ENCODE measurements around the gene MAP3K6.

Gene MAP3K6

DNA sequence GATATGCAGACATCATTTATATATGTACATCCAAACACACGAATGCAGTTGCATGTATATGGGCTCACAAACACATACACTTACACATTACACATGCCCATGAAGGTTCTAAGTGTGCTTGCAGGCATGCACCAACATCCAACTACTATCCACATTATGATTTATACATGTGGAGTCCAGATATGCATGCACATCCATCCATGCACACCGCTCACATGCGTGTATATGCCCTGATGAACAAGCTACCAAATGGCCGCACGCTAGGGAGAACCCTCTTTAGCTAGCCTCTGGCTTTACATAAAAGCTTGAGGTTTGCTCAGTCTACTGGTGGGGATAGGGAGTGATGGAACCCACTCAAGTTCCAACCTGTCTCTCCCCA is 34.2 kb upstream of the MAP3K6 start:
- Histone ChIP-seq H3K9me3 (ENCODE audit: control insufficient read depth, insufficient read depth, low read length) (no peaks in the 10 kb centered on the region), H3K4me1 (ENCODE audit: insufficient read depth, low read length) (peaks cover 56% of the 10 kb centered on the region), H3K9ac (ENCODE audit: low read depth, low read length) (no peak overlapping the region)

DNA sequence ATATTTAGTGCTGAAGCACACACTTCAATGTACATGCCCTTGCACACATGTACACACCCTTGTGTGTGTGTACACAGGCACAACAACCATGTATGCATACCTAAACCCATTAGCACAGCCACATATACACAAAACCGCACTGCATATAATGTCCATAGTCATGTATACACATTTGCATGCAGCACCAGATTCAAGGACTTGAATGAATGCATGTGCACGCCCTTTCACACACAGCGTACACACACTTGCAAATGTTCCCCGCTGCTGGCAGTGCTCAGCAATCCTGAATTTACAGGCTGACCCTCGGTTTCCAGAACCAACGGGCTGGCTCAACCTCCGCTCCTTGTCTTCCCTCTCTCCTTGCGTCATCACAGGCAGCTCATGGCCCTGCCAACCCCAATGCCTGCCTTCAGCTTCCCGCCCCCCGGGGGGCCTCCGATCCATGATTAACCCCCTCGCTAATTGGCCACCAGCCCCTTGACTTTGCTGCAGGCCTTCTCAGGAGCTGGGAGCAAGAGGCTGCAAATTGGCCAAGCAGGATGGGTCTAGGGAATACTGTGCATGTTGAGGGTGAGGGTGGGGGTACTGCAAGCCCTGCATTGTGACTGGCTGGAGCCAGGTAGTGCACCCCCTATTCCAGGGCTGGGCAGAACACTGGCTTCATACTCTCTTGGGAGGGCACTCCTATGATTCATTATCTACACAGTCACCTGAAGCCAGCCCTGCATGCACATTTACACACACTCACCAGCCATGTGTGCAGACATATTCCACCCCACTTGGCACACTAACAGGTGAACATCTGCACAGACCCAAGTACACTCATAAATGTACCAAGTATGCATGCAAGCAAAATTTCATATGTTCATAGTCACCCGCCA is 33.6 kb upstream of the MAP3K6 start:
- H3K4me1 ChIP-seq (ENCODE audit: insufficient read depth, low read length), result peaks cover 52% of the 10 kb centered on the region
- no peaks in the 10 kb centered on the region for H3K9me3 ChIP-seq (ENCODE audit: control insufficient read depth, insufficient read depth, low read length)
- no peak overlapping the region for H3K9ac ChIP-seq (ENCODE audit: low read depth, low read length)
- no peaks in the 10 kb centered on the region for H3K36me3 ChIP-seq (ENCODE audit: insufficient read depth, low read length)

More for the DNA sequence above, 34.2 kb upstream of the MAP3K6 start:
- no peaks in the 10 kb centered on the region for H3K36me3 ChIP-seq (ENCODE audit: insufficient read depth, low read length)

- Histone ChIP-seq H3K9ac (ENCODE audit: low read depth, low read length) (no peak overlapping the region), H3K9me3 (ENCODE audit: control insufficient read depth, insufficient read depth, low read length) (no peaks in the 10 kb centered on the region), H3K36me3 (ENCODE audit: insufficient read depth, low read length) (no peaks in the 10 kb centered on the region), H3K4me1 (ENCODE audit: insufficient read depth, low read length) (peaks cover 45% of the 10 kb centered on the region)
Observed at GRCh38 chr1:27399251-27400025, 32.7 kb upstream of the MAP3K6 start.

DNA sequence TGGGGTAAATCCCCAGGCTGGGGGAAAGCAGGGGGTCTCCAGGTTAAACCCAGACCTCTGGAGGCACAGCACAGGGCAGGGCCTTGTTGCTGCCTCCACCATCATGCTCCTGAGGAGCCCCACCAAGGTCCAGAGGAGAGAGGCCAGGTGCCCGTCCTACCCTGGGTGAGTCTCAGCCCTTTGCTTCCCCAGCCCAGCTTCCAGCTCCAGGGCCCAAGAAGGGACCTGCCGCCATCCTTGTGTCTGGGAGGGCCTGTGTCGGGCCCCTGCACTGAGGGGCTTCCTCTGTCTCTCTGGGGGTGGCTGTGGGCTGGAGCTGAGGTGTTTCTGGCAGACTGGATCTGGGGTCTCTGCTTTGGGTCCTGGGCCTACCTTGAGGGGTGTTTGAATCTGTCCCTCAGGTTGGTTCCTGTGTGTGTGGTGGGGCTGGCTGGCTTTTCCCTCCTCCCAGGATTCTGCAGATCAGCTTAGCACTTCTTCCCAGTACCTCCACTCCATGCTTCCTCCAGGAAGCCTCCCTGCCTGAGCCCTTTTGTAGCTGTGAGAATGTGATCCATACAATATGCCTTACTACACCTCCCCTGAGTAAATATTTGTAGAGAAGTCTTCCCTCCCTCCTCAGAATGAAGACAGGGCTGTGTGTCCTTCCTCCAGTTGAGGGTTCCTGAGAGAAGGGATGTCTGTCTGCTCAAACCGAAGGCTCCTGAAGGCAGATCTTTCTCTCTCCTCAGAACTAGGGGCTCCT is 31.8 kb upstream of the MAP3K6 start:
- Histone ChIP-seq H3K36me3 (ENCODE audit: insufficient read depth, low read length) (no peaks in the 10 kb centered on the region), H3K4me1 (ENCODE audit: insufficient read depth, low read length) (peaks cover 36% of the 10 kb centered on the region), H3K9me3 (ENCODE audit: control insufficient read depth, insufficient read depth, low read length) (no peaks in the 10 kb centered on the region), H3K9ac (ENCODE audit: low read depth, low read length) (no peak overlapping the region)

GRCh38 chr1:27397749-27398148 is 31.0 kb upstream of the MAP3K6 start:
- Histone ChIP-seq H3K9me3 (ENCODE audit: control insufficient read depth, insufficient read depth, low read length) (no peaks in the 10 kb centered on the region), H3K36me3 (ENCODE audit: insufficient read depth, low read length) (no peaks in the 10 kb centered on the region), H3K9ac (ENCODE audit: low read depth, low read length) (no peak overlapping the region), H3K4me1 (ENCODE audit: insufficient read depth, low read length) (peaks cover 29% of the 10 kb centered on the region)

- Histone ChIP-seq H3K9me3 (ENCODE audit: control insufficient read depth, insufficient read depth, low read length) (no peaks in the 10 kb centered on the region), H3K36me3 (ENCODE audit: insufficient read depth, low read length) (no peaks in the 10 kb centered on the region), H3K4me1 (ENCODE audit: insufficient read depth, low read length) (peaks cover 25% of the 10 kb centered on the region), H3K9ac (ENCODE audit: low read depth, low read length) (no peak overlapping the region)
Observed at GRCh38 chr1:27397110-27397509, 30.3 kb upstream of the MAP3K6 start.

- H3K4me1 ChIP-seq (ENCODE audit: insufficient read depth, low read length), result peaks cover 30% of the 10 kb centered on the region
- no peaks in the 10 kb centered on the region for H3K36me3 ChIP-seq (ENCODE audit: insufficient read depth, low read length)
- no peak overlapping the region for H3K9ac ChIP-seq (ENCODE audit: low read depth, low read length)
- H3K9me3 ChIP-seq (ENCODE audit: control insufficient read depth, insufficient read depth, low read length), result no peaks in the 10 kb centered on the region
Observed at GRCh38 chr1:27395441-27396195, 28.9 kb upstream of the MAP3K6 start.

DNA sequence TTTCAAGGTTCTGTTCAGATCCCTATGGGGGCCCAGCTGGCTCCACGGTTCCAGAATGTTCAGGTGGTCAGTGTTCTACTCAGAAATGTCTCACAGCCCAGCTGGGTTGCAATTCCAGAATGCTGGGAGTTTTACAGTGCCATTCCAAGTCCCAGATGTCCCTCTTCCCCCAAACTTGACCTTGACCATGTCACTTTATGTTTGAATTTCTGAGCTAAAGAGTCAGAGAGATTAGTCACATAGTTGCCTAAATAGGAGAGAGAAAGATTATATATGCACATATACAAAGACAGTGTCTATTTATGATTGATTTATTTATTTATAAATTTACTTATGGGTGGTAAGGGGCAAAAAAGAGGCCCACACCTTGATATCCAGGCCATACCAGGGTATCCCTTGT is 28.2 kb upstream of the MAP3K6 start:
- Histone ChIP-seq H3K36me3 (ENCODE audit: insufficient read depth, low read length) (no peaks in the 10 kb centered on the region), H3K4me1 (ENCODE audit: insufficient read depth, low read length) (peaks cover 28% of the 10 kb centered on the region), H3K9me3 (ENCODE audit: control insufficient read depth, insufficient read depth, low read length) (no peaks in the 10 kb centered on the region), H3K9ac (ENCODE audit: low read depth, low read length) (no peak overlapping the region)

GRCh38 chr1:27394282-27394658 is 27.5 kb upstream of the MAP3K6 start:
- Histone ChIP-seq H3K4me1 (ENCODE audit: insufficient read depth, low read length) (peaks cover 23% of the 10 kb centered on the region), H3K9me3 (ENCODE audit: control insufficient read depth, insufficient read depth, low read length) (no peaks in the 10 kb centered on the region), H3K9ac (ENCODE audit: low read depth, low read length) (no peak overlapping the region), H3K36me3 (ENCODE audit: insufficient read depth, low read length) (no peaks in the 10 kb centered on the region)

- Histone ChIP-seq H3K4me1 (ENCODE audit: insufficient read depth, low read length) (peaks cover 19% of the 10 kb centered on the region), H3K9ac (ENCODE audit: low read depth, low read length) (peak overlapping the region; percentile 96; the same call in 1 of the 2 replicates), H3K9me3 (ENCODE audit: control insufficient read depth, insufficient read depth, low read length) (no peaks in the 10 kb centered on the region), H3K36me3 (ENCODE audit: insufficient read depth, low read length) (no peaks in the 10 kb centered on the region)
Observed at GRCh38 chr1:27393641-27394281, 27.0 kb upstream of the MAP3K6 start.

DNA sequence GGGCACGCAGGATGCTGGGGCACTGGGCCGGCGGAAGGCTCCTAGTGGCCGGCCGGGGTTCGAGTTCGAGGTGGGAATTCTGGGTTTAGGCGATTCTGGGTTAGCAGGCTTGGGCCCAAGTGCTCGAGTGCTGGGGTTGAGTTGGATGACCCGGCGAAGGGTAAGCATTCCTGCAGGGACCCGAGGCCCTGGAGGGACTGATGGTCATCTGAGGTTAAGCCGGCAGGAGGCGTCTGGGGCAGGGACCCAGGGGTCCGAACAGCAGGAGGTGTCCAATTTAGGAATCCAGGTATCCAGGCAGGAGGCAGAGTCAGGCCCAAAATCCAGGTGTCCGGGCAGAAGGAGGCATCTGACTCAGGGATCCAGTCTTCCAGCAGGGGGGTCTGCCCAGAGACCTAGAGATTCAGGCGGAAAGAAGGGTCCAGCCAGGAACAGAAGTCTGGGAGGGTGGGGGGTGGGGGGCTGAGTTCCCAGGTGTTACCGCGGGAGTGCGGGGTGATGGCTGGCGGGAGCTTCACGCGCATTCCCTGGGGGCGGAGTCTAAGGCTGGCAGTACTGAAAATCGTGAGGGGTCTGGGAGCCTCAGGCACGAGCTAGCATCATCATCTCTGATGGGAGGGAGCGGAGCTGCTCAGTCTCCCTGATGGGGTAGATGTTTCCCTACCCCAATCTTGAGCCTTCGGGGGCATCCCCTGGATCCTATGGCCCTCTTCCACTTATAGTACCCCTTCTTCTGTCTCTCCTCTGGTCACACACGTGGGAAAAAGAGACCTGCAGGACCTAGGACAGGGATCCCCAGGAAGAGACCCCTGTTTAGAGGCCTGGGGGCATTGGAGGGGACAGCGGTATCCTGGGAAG is 26.2 kb upstream of the MAP3K6 start:
- Histone ChIP-seq H3K9me3 (ENCODE audit: control insufficient read depth, insufficient read depth, low read length) (no peaks in the 10 kb centered on the region), H3K36me3 (ENCODE audit: insufficient read depth, low read length) (no peaks in the 10 kb centered on the region), H3K4me1 (ENCODE audit: insufficient read depth, low read length) (peaks cover 12% of the 10 kb centered on the region), H3K9ac (ENCODE audit: low read depth, low read length) (peak overlapping the region; percentile 96)

DNA sequence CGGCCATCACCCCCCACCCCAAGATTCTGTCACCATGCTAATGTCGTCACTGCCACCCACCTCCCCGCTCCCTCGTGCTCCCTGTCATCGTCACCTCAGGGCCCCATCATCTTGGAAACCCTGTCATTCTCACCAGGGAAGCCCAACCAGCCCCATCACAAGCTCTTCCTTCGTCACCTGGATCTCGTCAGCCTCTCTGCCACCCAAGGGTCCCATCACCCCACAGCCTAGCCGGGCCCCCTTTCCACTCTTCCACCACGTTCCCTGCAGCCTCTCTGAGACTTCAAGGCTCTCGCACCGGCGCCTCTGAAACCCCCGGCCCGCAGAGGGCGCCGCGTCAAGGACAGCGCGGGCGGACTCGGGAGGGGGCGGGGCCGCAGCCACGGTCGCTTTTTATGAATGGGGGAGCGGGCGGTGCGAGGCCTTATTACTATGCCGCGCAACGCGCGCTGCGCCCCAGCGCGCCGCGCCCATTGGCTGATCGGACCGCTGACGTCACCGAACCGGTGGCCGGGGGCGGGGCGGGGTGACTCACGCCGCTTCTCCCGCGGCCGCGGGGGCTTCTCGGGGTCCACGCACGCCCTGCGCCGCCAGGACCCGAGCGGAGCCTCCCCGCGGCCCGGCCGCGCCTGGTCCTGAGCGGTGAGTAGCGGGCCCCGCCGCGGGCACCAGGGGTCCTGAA is 25.5 kb upstream of the MAP3K6 start, which contains the start of gene GPR3:
Gene GPR3, plus strand, starts transcription at position 527 of the 682 bp plus-strand sequence. CDS start 1,177 bp downstream, outside the sequence.
- no peaks in the 10 kb centered on the region for H3K36me3 ChIP-seq (ENCODE audit: insufficient read depth, low read length)
- peaks cover 9% of the 10 kb centered on the region; the same call in 1 of the 2 replicates for H3K4me1 ChIP-seq (ENCODE audit: insufficient read depth, low read length)
- H3K9me3 ChIP-seq (ENCODE audit: control insufficient read depth, insufficient read depth, low read length), result no peaks in the 10 kb centered on the region
- H3K9ac ChIP-seq (ENCODE audit: low read depth, low read length), result peak within 1 kb of the TSS; percentile 96

Measured in ES-I3 (cell line).